HepG2 (cell line): ENCODE results near the gene CSN3. TPM values are rescaled to one million over a fixed set of nuclear protein-coding genes. Genes with fewer than 3 reads are reported as not detected.

Source experiments
- CCAR2 ChIP-seq: fragments of 200-400 bp; formaldehyde crosslinking; optimal IDR thresholded peaks from 2 replicates; pipeline ENCODE3; 2018; ENCODE audit warnings: low read depth, mild to moderate bottlenecking, low read length, moderate library complexity
- DRAP1 ChIP-seq: IDR thresholded peaks from 2 replicates; pipeline ENCODE4 v1.6.1; 2016; ENCODE audit warnings: missing genetic modification reagents, missing compliant biosample characterization
- HDAC2 ChIP-seq: sonication (generic); formaldehyde crosslinking; IDR thresholded peaks from 2 replicates; pipeline ENCODE4 v1.4.0; 2020; ENCODE audit warnings: missing genetic modification reagents
- HNF1A ChIP-seq, 2 experiments: sonication (generic) in 1 of 2; formaldehyde crosslinking in 1 of 2; IDR thresholded peaks; 2 replicates each; pipeline versions ENCODE4 v1.4.0 to v1.6.1; 2016 to 2020; ENCODE audit warnings: borderline replicate concordance in 1 of 2, low read depth in 1 of 2, mild to moderate bottlenecking in 1 of 2, missing genetic modification reagents in 1 of 2
- MED13 ChIP-seq: sonication (generic); formaldehyde crosslinking; IDR thresholded peaks from 2 replicates; pipeline ENCODE4 v1.5.0; 2020; ENCODE audit warnings: missing genetic modification reagents
- NFATC3 ChIP-seq: sonication (generic); formaldehyde crosslinking; IDR thresholded peaks from 2 replicates; pipeline ENCODE4 v1.5.1; 2020; ENCODE audit warnings: mild to moderate bottlenecking, missing genetic modification reagents
- PHB2 ChIP-seq: fragments of 450-650 bp; IDR thresholded peaks from 2 replicates; pipeline ENCODE4 v1.6.1; 2018; ENCODE audit not compliant: partially characterized antibody
- RBFOX2 ChIP-seq: fragments of 200-400 bp; formaldehyde crosslinking; IDR thresholded peaks from 2 replicates; pipeline ENCODE4 v1.6.1; 2017; ENCODE audit warnings: low read depth, mild to moderate bottlenecking, low read length
- SCMH1 ChIP-seq: sonication (generic); formaldehyde crosslinking; IDR thresholded peaks from 2 replicates; pipeline ENCODE4 v1.9.0; 2021; ENCODE audit warnings: missing genetic modification reagents, mild to moderate bottlenecking, borderline replicate concordance
- SIN3A ChIP-seq: IDR thresholded peaks from 2 replicates; pipeline ENCODE4 v1.6.1; 2011; ENCODE audit warnings: low read depth, mild to moderate bottlenecking, control low read depth, low read length, borderline replicate concordance
- SNAPC2 ChIP-seq: sonication (generic); formaldehyde crosslinking; IDR thresholded peaks from 2 replicates; pipeline ENCODE4 v1.8.1; 2022; ENCODE audit warnings: mild to moderate bottlenecking, missing genetic modification reagents
- THAP9 ChIP-seq: sonication (generic); formaldehyde crosslinking; IDR thresholded peaks from 2 replicates; pipeline ENCODE4; 2020; ENCODE audit warnings: missing genetic modification reagents, mild to moderate bottlenecking, borderline replicate concordance
- ZKSCAN5 ChIP-seq: sonication (generic); formaldehyde crosslinking; IDR thresholded peaks from 2 replicates; pipeline ENCODE4 v1.5.1; 2020; ENCODE audit warnings: mild to moderate bottlenecking, missing genetic modification reagents
- ZNF10 ChIP-seq: sonication (generic); formaldehyde crosslinking; IDR thresholded peaks from 2 replicates; pipeline ENCODE4 v1.4.0; 2020; ENCODE audit warnings: mild to moderate bottlenecking, low read depth, missing genetic modification reagents, borderline replicate concordance
- ZNF333 ChIP-seq: sonication (generic); formaldehyde crosslinking; IDR thresholded peaks from 2 replicates; pipeline ENCODE4 v1.4.0; 2020; ENCODE audit warnings: mild to moderate bottlenecking, missing genetic modification reagents, borderline replicate concordance
- ZNF367 ChIP-seq: sonication (generic); formaldehyde crosslinking; IDR thresholded peaks from 2 replicates; pipeline ENCODE4 v1.4.0; 2020; ENCODE audit warnings: missing genetic modification reagents, borderline replicate concordance
- ZNF496 ChIP-seq: sonication (generic); formaldehyde crosslinking; IDR thresholded peaks from 2 replicates; pipeline ENCODE4 v1.8.1; 2023; ENCODE audit warnings: mild to moderate bottlenecking, moderate library complexity, missing genetic modification reagents; ENCODE audit not compliant: insufficient replicate concordance
- ZNF644 ChIP-seq: IDR thresholded peaks from 2 replicates; pipeline ENCODE4 v1.6.1; 2016; ENCODE audit warnings: low read depth
- ZNF777 ChIP-seq: sonication (generic); formaldehyde crosslinking; IDR thresholded peaks from 2 replicates; pipeline ENCODE4 v1.4.0; 2020; ENCODE audit warnings: missing genetic modification reagents
- ZNF83 ChIP-seq: sonication (generic); formaldehyde crosslinking; IDR thresholded peaks from 2 replicates; pipeline ENCODE4 v1.4.0; 2020; ENCODE audit warnings: missing genetic modification reagents, mild to moderate bottlenecking, borderline replicate concordance
- polyA plus RNA-seq, 8 experiments: library from polyadenylated mRNA; depleted of rRNA in 3 of 8; stranded (reverse) in 7 of 8; unstranded in 1 of 8; fragments of >200 nt; fragmentation: Illumina TruSeq in 4 of 8; extraction: Trizol in 4 of 8; gene quantifications; 2 replicates each; pipeline versions ENCODE4 v1.2.1 to v1.2.3, GENCODE V29; 2011 to 2016; ENCODE audit warnings: low read depth in 4 of 8, missing spikeins in 1 of 8, mixed read lengths in 1 of 8; ENCODE audit not compliant: insufficient read depth in 1 of 8
- total RNA-seq, 5 experiments: library from RNA; depleted of rRNA; stranded (reverse); fragments of >200 nt; fragmentation: Illumina TruSeq; extraction: Trizol; gene quantifications; 2 replicates each; pipeline ENCODE4 v1.2.3, GENCODE V29; 2016; ENCODE audit warnings: low read depth in 1 of 5

CSN3 gene
- total and polyA plus RNA-seq, 2 of the 13 experiments (the other 11 are each of a cell fraction or from before 2014, with no cell fraction given), result not detected

- TF ChIP-seq SCMH1 (CRISPR knock-in tag) (no peak), ZNF496 (CRISPR knock-in tag) (no peak), ZNF10 (CRISPR knock-in tag) (no peak), HDAC2 (CRISPR knock-in tag) (peak; percentile 34; the same call in 1 of the 2 replicates), ZNF367 (no peak), NFATC3 (CRISPR knock-in tag) (no peak), ZKSCAN5 (CRISPR knock-in tag) (no peak), ZNF644 (CRISPR knock-in tag) (no peak), CCAR2 (no peak), PHB2 (no peak), ZNF333 (CRISPR knock-in tag) (no peak), SNAPC2 (CRISPR knock-in tag) (no peak), ZNF777 (CRISPR knock-in tag) (no peak), THAP9 (CRISPR knock-in tag) (no peak), MED13 (CRISPR knock-in tag) (no peak), ZNF83 (CRISPR knock-in tag) (no peak), DRAP1 (CRISPR knock-in tag) (no peak), RBFOX2 (peak; percentile 68), HNF1A (IDR thresholded peaks at IDR 0.05; ENCODE audit: low read depth) (no peak), HNF1A (CRISPR knock-in tag; IDR thresholded peaks at IDR 0.05; ENCODE audit: borderline replicate concordance) (no peak), SIN3A (no peak)
Measured at GRCh38 chr4:70203601-70204000, 38.8 kb upstream of the CSN3 start (continued).
